Activated T-cell treated with anti-CD3 and anti-CD28 coated beads for 48 hours (primary cell): Measurements from ENCODE around the gene CCNL2.
"Not testable (repeated sequence)": the region's sequence is repeated elsewhere in the genome, so short reads cannot be mapped to it uniquely, and the experiment has no call there.

Experiments
- DNase-seq: peaks from one replicate; pipeline ENCODE4 v3.0.0-alpha.2; 2020; ENCODE audit warnings: low read depth

Gene CCNL2

DNA sequence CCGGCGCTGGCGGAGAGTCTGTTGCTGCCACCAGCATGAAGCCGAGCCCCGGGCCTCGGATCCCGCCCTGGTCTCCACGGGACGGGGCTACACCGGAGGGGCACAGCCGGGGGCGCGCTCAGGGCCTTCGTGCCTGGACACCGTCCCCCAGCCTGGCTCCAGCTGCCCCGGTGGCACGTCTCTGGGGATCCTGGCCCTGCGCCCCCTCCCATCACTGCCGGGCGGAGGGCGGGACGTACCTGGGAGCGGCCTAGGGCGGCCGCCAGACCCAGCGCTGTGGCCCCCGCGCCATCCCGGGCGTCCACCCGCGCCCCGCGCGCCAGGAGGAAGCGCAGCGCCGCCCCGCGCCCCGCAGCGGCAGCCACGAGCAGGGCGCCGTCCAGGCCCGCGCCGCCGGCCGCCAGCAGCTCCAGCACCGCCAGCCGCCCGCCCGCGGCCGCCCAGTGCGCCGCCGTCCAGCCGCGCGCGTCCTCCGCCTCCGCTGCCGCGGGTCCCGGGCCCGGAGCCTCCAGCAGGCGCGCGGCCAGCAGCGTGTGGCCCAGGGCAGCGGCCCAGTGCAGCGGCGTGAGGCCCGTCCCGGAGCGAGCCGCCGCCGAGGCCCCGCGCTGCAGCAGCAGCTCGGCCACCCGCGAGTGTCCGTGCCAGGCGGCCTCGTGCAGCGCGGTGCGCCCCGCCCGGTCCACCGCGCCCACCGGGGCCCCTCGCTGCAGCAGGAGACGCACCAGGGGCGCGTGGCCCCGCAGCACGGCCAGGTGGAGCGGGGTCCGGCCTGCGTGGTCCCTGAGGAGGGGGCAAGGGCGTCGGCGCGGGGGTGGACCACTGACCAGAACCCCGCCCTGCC lies 20.9 kb upstream of the CCNL2 start:
- no peak for DNase-seq

DNA sequence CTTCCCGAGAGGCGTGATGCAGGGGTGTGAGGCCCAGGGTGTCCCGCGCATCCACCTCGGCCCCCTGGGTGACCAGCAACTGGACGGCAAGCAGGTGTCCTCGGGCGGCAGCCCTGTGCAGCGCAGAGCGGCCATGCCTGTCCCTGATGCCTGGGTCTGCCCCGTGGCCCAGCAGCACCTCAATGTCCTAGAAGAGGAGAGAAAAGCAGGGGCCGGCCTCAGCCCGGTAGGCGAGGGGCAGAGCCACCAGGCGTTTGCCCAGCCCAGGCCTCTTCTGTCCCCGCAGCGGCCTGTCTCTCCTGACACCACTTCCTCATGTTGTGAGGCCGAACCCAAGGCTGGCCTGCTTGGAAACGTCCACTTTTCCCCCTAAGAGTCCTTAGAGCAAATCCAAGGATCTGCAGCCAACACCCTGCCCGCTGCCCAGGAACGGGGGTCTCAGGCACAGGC lies 20.3 kb upstream of the CCNL2 start:
- DNase-seq, result no peak

DNA sequence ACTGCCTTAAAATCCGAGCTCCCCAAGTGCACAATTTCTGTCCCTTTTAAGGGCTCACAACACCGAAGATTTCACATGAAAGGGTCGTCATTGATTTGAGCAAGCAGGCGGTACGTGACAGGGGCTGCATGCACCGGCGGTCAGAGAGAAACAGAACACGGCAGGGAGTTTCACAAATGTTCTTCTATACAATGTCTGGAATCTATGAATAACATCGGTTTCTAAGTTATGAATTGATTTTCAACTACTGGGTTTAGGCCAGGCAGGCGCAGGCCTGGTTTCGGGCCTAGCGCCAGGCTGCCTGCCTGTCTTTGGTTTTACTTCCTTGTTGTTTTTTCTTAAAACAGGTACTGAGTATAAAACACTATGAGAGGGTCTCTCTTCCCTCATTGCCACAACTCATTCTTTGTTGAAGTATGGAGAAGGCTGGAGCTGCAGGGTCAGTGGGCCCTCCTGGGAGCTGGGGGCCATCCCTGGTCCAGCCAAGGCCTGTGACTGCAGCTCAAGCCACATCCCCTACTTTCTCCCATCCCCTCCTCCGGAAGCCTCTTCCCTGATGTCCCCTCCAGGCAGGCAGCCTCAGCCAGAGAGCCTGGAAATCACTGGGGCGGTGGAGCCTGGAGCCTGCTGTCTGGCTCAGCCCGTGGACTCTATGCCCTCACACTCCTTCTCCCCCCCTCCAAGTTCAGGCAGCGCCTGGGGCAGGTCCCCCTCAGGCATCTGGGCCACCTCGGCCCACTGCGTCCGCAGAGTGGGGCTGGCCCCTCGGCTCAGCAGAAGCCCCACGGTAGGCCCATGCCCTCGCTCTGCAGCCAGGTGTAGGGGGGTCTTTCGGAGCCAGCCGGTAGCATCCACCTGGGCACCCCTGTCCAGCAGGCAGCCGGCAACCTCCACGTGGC lies 19.6 kb upstream of the CCNL2 start:
- DNase-seq, result no peak

GRCh38 chr1:1417825-1418463 lies 18.8 kb upstream of the CCNL2 start:
- DNase-seq, result not testable (repeated sequence)

DNA sequence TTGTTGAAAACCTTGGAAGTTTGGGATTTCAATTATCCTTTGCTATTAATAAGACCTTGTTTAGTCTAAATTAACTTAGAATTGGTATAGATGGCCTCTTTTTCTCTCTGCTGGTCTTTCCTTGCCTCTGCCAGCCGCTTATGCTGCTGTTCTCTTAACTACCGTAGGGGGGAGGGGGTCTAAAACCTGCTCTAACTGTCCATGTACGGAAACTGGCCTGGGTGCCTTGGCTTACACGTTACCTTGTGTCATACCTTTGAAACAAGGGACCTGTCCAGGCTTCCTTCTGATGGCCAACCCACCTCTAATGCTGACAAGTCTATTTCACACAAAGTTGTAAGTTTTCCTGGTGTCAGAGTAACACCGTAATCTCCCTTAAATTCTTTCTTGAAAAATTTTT lies 18.3 kb upstream of the CCNL2 start:
- not testable (repeated sequence) for DNase-seq

- no peak for DNase-seq
Measured at GRCh38 chr1:1415751-1416150, 16.6 kb upstream of the CCNL2 start.

GRCh38 chr1:1412311-1412902 lies 13.3 kb upstream of the CCNL2 start:
- not testable (repeated sequence) for DNase-seq

GRCh38 chr1:1411626-1412025 lies 12.5 kb upstream of the CCNL2 start:
- DNase-seq, result no peak

GRCh38 chr1:1410238-1410637 lies 11.1 kb upstream of the CCNL2 start:
- not testable (repeated sequence) for DNase-seq

- no peak for DNase-seq
Measured at GRCh38 chr1:1407636-1408318, 8.6 kb upstream of the CCNL2 start.

DNA sequence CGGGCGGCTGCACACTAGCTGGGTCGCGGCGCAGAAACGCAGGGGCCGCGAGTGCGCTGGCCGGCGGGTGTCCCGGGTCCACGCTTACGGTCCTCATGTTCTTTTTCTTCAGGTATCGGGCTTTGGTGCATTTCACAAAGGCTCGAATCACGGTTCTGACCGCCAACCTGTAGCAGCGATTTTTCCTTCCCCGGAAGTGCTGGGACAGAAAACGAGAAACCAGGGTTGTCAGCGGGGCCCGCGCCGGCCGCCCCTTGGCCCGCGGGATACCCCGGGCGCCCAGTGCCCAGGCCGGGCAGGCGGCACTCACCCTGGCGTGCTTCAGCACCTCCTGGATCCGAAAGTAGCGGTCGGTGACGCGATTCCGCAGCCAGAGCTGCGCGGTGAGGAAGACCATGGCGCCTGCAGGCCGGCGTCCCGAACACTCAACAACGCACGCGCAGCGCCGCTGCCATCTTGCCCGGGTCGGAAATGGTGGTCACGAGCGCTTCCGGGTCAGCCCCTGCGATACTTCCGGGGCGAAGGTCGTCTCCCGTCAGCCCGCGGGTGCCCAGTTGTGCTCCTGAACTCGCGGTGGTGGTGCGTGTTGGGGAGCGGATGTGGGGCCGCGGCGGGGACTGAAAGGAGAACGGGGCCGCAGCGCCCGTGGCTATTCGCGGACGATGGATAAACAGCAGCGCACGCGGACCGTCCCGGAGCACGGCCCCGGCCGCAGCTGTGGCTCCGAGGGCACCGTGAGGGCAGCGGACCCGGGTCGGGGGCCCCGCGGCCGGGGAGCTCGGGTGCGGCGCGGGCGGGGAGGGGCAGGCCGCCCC lies 7.9 kb upstream of the CCNL2 start, which contains the start of gene MRPL20:
MRPL20 (minus strand) TSS at position 473 of the 815 bp plus-strand sequence; CDS start at position 397, 76 bp downstream.
- DNase-seq, result peak; percentile 95

- no peak for DNase-seq
Measured at GRCh38 chr1:1406101-1406820, 7.1 kb upstream of the CCNL2 start.

- no peak for DNase-seq
Measured at GRCh38 chr1:1403653-1404052, 4.5 kb upstream of the CCNL2 start.

GRCh38 chr1:1402901-1403392 lies 3.8 kb upstream of the CCNL2 start:
- DNase-seq, result not testable (repeated sequence)

DNA sequence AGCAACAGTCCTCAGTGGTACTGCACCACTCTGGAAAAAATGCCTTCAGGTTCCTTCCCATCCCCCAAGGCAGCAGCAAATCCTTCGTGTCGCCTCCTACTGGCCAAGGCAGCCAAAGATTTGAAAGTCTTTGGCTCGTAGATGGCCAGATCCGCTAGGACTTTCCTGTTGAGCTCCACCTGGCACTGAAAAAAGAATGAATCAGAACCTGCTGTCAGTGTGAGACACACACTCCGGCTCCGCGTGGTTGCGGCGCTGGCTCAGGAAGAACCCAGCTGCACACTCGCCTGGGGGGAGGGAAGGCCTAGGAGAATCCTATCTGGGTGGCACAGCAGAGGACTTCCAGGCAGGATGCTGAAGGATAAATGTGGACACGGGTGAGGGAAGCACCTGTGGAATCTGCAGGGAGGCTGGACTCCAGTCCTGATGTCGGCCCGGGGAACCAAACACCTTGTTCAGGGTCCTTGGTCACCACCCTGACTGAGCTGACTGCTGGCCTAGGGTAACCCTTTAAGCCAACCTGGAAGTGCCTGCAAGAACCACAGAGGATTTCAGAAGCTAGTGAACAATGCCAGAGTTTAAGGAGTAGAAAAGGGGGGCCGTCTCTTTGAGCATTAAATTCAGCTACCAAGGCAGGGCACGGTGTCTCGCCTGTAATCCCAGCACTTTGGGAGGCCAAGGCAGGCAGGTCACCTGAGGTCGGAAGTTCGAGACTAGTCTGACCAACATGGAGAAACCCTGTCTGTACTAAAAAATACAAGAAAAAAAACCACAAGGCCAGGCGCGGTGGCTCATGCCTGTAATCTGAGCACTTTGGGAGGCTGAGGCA lies 3.2 kb upstream of the CCNL2 start:
- peak; percentile 49 for DNase-seq

DNA sequence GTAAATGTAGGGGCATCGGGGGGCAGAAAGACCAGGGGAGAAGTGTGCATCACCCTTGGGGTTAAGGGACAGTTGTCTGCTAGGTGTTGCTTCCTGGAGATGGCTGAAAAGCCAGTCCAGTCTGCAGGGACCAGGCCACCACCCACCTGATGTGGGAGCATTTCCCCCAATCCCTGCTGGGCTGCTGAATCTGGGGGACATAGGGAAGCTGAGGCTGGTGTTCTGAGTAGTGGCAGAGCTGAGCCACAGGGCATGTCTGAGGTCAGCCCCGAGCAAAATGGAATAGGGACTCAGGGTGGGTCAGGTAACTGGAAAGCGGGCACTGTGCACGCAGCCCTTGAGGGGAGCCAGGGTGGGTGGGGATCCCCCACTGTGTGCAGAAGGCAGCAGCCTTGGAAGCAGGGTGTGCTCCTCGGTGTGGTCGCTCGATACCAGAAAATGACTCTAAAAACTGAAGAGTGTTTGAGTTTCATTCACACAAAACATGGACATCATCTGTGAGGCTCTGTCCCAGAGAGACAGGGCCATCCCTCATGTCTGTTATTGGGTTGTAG lies 2.4 kb upstream of the CCNL2 start:
- no peak for DNase-seq

- DNase-seq, result no peak
Measured at GRCh38 chr1:1400576-1401456, 1.7 kb upstream of the CCNL2 start.
